DOHH2 (cell line): ENCODE data around the gene BROX.

ENCODE experiments used
- H3F3A ChIP-seq: fragments of 200-600 bp; sonication (generic), shearing (Covaris generic); 2 replicates; pipeline ENCODE4 v1.6.0; 2016; ENCODE audit warnings: antibody characterized with exemption, mild to moderate bottlenecking; ENCODE audit not compliant: control insufficient read depth, insufficient read depth
- H3K27ac ChIP-seq: fragments of 200-600 bp; sonication (generic); 2 replicates; pipeline ENCODE4 v1.5.1; 2014; ENCODE audit warnings: low read depth, mild to moderate bottlenecking, low read length, moderate library complexity
- H3K27me3 ChIP-seq: fragments of 200-600 bp; sonication (generic); 2 replicates; pipeline ENCODE4 v1.6.1; 2014; ENCODE audit warnings: mild to moderate bottlenecking, low read length, mixed read lengths; ENCODE audit not compliant: control insufficient read depth
- H3K36me3 ChIP-seq: fragments of 200-600 bp; sonication (generic); 2 replicates; pipeline ENCODE4 v1.6.1; 2014; ENCODE audit warnings: mild to moderate bottlenecking, low read length, moderate library complexity, mixed read lengths; ENCODE audit not compliant: control insufficient read depth
- H3K4me1 ChIP-seq: fragments of 200-600 bp; sonication (generic); 2 replicates; pipeline ENCODE4 v1.6.1; 2014; ENCODE audit warnings: mild to moderate bottlenecking, low read length, mixed read lengths; ENCODE audit not compliant: control insufficient read depth
- H3K4me2 ChIP-seq: fragments of 200-600 bp; sonication (generic); 2 replicates; pipeline ENCODE4 v1.6.0; 2014; ENCODE audit warnings: mild to moderate bottlenecking, low read length, moderate library complexity
- H3K4me3 ChIP-seq: fragments of 200-600 bp; sonication (generic); 2 replicates; pipeline ENCODE4 v1.5.1; 2014; ENCODE audit warnings: mild to moderate bottlenecking, low read length, mixed read lengths
- H3K79me2 ChIP-seq: fragments of 200-600 bp; sonication (generic); 2 replicates; pipeline ENCODE4 v1.6.1; 2014; ENCODE audit warnings: mild to moderate bottlenecking, low read length, mixed read lengths; ENCODE audit not compliant: control insufficient read depth
- H3K9me2 ChIP-seq: fragments of 200-600 bp; sonication (generic); replicated peaks from 2 replicates; pipeline ENCODE4 v1.6.1; 2014; ENCODE audit warnings: mild to moderate bottlenecking, low read length, mixed read lengths; ENCODE audit not compliant: control insufficient read depth
- H3K9me3 ChIP-seq: fragments of 200-600 bp; sonication (generic); 2 replicates; pipeline ENCODE4 v1.6.1; 2014; ENCODE audit warnings: antibody characterized with exemption, low read length, mixed read lengths; ENCODE audit not compliant: control insufficient read depth, insufficient read depth
- H4K20me1 ChIP-seq: fragments of 200-600 bp; sonication (generic); 2 replicates; pipeline ENCODE4 v1.6.0; 2014; ENCODE audit warnings: low read depth, mild to moderate bottlenecking, antibody characterized with exemption, low read length, moderate library complexity; ENCODE audit not compliant: control insufficient read depth, insufficient read depth
- EZH2phosphoT487 ChIP-seq: fragments of 200-600 bp; sonication (generic); IDR thresholded peaks from 2 replicates; pipeline ENCODE4 v1.6.1; 2017; ENCODE audit warnings: borderline replicate concordance, mild to moderate bottlenecking, antibody characterized with exemption, low read length, moderate library complexity, mixed read lengths
- TF ChIP-seq, protein P1 (sequence below): fragments of 200-600 bp; sonication (generic); IDR thresholded peaks from one replicate; pipeline ENCODE4 v1.5.1; 2014; ENCODE audit warnings: antibody characterized with exemption, mild to moderate bottlenecking, low read depth, low read length; ENCODE audit not compliant: poor library complexity, severe bottlenecking

Gene BROX

DNA sequence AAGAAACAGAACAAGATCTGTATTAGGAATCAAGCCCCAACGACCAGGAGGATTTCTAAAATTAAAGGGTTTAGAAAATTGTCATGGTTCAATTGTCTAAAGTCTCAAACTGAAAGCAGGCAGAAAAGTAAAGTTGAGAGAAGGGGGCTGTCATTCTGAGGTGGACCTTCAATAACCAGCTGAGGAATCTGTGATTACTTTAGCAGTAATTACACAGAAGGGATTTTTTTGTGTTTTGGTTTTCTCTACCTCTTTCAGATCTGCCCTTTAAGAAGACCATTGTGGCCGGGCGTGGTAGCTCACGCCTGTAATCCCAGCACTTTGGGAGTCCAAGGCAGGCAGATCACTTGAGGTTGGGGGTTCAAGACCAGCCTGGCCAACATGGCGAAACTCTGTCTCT, 17.4 kb upstream of the BROX start:
- Histone ChIP-seq H3K27me3 (no peaks in the 10 kb centered on the region), H3K9me2 (no peaks in the 10 kb centered on the region), H3K4me2 (no peak overlapping the region), H3K9me3 (no peaks in the 10 kb centered on the region), H3K79me2 (peaks cover 5% of the 10 kb centered on the region), H3F3A (no peaks in the 10 kb centered on the region), H4K20me1 (0 out of 2 replicates have a peak, but pooled peaks cover 3% of the 10 kb centered on the region), H3K27ac (no peak overlapping the region), H3K4me3 (no peak overlapping the region), H3K36me3 (peaks cover 18% of the 10 kb centered on the region; the same call in 1 of the 2 replicates), H3K4me1 (no peaks in the 10 kb centered on the region)
- TF ChIP-seq EZH2phosphoT487, result no peak
- TF ChIP-seq, protein P1, sequence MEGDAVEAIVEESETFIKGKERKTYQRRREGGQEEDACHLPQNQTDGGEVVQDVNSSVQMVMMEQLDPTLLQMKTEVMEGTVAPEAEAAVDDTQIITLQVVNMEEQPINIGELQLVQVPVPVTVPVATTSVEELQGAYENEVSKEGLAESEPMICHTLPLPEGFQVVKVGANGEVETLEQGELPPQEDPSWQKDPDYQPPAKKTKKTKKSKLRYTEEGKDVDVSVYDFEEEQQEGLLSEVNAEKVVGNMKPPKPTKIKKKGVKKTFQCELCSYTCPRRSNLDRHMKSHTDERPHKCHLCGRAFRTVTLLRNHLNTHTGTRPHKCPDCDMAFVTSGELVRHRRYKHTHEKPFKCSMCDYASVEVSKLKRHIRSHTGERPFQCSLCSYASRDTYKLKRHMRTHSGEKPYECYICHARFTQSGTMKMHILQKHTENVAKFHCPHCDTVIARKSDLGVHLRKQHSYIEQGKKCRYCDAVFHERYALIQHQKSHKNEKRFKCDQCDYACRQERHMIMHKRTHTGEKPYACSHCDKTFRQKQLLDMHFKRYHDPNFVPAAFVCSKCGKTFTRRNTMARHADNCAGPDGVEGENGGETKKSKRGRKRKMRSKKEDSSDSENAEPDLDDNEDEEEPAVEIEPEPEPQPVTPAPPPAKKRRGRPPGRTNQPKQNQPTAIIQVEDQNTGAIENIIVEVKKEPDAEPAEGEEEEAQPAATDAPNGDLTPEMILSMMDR, result no peak

DNA sequence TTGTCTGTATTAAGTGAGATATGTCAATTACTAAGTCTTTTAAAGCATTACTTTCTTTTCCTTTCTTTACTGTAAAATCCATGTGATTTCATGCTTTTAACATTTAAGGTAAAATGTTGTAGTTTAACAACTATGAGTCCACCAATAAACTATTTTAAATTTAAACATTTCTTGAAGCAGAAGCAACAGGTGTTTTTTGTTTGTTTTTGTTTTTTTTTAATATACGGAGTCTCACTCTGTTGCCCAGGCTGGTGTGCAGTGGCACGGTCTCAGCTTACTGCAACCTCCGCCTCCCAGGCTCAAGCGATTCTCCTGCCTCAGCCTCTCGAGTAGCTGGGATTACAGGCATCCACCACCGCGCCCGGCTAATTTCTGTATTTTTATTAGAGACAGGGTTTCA, 15.6 kb upstream of the BROX start:
- TF ChIP-seq EZH2phosphoT487, result no peak
- TF ChIP-seq, protein P1, result no peak
- Histone ChIP-seq H3K79me2 (peaks cover 5% of the 10 kb centered on the region), H3K27ac (no peak overlapping the region), H3K27me3 (no peaks in the 10 kb centered on the region), H3K36me3 (peaks cover 18% of the 10 kb centered on the region; the same call in 1 of the 2 replicates), H3K4me2 (no peak overlapping the region), H4K20me1 (0 out of 2 replicates have a peak, but pooled peaks cover 3% of the 10 kb centered on the region), H3K4me1 (no peaks in the 10 kb centered on the region), H3F3A (no peaks in the 10 kb centered on the region), H3K9me2 (no peaks in the 10 kb centered on the region), H3K9me3 (no peaks in the 10 kb centered on the region), H3K4me3 (no peak overlapping the region)

DNA sequence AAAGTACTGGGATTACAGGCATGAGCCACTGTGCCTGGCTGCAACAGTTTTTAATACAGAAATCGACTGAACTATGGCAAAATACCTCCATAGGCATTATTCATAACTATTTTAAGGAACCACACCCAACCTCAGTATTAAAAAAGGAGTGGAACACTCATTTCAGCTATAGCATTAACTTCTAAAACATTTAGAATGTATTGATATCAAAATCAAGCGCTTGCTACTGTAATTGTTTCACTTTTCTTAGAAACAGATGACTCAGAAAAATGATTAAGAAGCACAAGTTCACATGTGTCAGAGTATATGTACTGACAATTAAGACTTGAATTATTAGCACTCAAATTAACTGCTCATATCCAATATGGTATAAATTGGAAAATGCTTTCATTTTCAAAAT, 15.2 kb upstream of the BROX start:
- Histone ChIP-seq H3K27me3 (no peaks in the 10 kb centered on the region), H3K79me2 (peaks cover 5% of the 10 kb centered on the region), H3F3A (no peaks in the 10 kb centered on the region)

More for the DNA sequence above, 15.2 kb upstream of the BROX start:
- Histone ChIP-seq H3K4me2 (no peak overlapping the region), H3K4me1 (no peaks in the 10 kb centered on the region), H3K36me3 (peaks cover 17% of the 10 kb centered on the region), H3K9me2 (no peaks in the 10 kb centered on the region), H3K9me3 (no peaks in the 10 kb centered on the region), H3K27ac (no peak overlapping the region), H3K4me3 (no peak overlapping the region), H4K20me1 (0 out of 2 replicates have a peak, but pooled peaks cover 3% of the 10 kb centered on the region)
- TF ChIP-seq EZH2phosphoT487, result no peak
- TF ChIP-seq, protein P1, result no peak
